Measurements from ENCODE around the gene CD7.

DNA sequence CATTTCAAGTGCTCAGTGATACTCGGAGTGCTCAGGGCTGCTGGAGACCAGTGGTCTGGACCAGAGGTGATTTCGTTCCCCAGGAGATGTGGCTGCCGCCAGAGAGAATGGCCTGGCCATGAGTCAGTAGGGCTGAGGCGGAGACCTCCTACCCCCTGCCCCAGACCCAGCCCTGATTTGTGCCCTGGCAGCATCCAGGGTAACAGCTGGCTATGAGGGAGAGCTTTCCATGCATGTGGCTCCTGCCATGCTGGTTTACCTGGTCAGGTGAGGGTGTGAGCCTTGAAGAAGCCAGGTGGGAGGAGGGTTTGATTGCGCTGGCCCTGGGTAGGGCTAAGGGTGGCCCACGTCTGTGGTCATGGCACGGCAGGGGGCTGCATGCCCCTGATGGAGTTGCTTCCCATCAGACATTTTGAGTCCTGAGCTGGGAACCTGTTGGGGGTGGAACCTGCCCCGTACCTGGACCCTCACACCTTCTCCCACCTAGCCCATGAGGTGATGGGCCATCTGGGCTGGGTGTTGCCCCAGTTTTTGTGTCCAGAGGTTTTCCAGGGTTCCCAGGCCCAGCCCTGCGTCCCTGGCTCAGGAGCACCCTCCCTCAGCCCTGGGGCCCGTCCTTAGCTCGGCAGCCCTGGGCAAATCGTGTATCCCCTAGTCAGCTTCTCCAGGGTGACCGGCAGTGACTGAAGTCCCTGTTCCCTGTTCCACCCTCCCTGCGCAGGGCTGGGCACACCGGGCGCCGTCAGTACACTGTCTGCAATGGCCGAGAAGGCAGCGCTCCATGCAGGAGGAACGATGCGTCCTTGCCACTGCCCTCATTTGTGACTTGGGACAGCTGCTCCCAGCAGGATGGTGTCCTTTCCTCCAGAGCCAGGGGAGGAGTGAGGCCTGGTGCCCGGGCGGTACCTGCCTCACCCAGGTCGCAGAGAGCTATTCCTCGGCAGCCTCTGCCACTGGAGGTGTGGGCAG lies 34.9 kb downstream of the CD7 start:
- TF ChIP-seq, protein P1, sequence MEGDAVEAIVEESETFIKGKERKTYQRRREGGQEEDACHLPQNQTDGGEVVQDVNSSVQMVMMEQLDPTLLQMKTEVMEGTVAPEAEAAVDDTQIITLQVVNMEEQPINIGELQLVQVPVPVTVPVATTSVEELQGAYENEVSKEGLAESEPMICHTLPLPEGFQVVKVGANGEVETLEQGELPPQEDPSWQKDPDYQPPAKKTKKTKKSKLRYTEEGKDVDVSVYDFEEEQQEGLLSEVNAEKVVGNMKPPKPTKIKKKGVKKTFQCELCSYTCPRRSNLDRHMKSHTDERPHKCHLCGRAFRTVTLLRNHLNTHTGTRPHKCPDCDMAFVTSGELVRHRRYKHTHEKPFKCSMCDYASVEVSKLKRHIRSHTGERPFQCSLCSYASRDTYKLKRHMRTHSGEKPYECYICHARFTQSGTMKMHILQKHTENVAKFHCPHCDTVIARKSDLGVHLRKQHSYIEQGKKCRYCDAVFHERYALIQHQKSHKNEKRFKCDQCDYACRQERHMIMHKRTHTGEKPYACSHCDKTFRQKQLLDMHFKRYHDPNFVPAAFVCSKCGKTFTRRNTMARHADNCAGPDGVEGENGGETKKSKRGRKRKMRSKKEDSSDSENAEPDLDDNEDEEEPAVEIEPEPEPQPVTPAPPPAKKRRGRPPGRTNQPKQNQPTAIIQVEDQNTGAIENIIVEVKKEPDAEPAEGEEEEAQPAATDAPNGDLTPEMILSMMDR (IDR thresholded peaks at IDR 0.05; ENCODE audit: low read depth, low read length): no peak
- no peak for TF ChIP-seq EZH2phosphoT487 (IDR thresholded peaks at IDR 0.05; ENCODE audit: low read depth)
